Left forelimb (tissue), 1 donor: ENCODE data around the gene SAMD8.
A peak's percentile ranks its signal among the peaks of the same experiment; 100 is the strongest.
"Not testable (repeated sequence)": the region's sequence is repeated elsewhere in the genome, so short reads cannot be mapped to it uniquely, and the experiment has no call there.

Experiments used
- DNase-seq: peaks from one replicate; pipeline ENCODE4 v3.0.0-alpha.2; 2018; ENCODE audit warnings: low spot score

Gene SAMD8

DNA sequence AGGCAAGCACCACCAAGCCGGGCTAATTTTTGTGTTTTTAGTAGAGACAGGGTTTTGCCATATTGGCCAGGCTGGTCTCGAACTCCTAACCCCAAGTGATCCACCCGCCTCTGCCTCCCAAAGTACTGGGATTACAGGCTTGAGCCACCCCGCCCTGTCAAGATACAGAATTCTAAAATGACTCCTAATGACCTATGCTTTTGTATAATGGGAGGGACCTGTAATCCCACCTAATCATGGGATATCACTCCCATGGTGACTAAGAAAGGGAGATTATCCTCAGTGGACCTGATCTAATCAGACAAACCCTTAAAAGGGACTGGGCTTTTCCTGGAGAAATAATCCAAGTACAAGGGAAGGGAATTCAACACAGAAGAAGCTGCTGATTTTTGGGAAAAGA lies 28.8 kb downstream of the SAMD8 start:
- DNase-seq = no peak

GRCh38 chr10:75143353-75143752 lies 31.9 kb downstream of the SAMD8 start:
- no peak for DNase-seq

- no peak for DNase-seq
Observed at GRCh38 chr10:75145590-75145989, 34.1 kb downstream of the SAMD8 start.

- DNase-seq = no peak
Observed at GRCh38 chr10:75146780-75147179, 35.3 kb downstream of the SAMD8 start.

DNA sequence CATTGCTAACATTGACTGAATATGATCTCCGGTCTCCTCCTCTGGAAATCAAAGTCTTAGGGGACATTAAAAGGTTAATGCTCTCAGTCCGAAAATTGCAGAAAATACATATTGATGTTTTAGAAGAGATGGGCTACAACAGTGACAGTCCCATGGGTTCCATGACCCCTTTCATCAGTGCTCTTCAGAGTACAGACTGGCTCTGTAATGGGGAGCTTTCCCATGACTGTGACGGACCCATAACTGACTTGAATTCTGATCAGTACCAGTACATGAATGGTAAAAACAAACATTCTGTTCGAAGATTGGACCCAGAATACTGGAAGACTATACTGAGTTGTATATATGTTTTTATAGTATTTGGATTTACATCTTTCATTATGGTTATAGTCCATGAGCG lies 39.2 kb downstream of the SAMD8 start:
- DNase-seq = no peak

GRCh38 chr10:75159519-75159918 lies 48.1 kb downstream of the SAMD8 start:
- no peak for DNase-seq

- DNase-seq = no peak
Observed at GRCh38 chr10:75165684-75166622, 54.5 kb downstream of the SAMD8 start.

DNA sequence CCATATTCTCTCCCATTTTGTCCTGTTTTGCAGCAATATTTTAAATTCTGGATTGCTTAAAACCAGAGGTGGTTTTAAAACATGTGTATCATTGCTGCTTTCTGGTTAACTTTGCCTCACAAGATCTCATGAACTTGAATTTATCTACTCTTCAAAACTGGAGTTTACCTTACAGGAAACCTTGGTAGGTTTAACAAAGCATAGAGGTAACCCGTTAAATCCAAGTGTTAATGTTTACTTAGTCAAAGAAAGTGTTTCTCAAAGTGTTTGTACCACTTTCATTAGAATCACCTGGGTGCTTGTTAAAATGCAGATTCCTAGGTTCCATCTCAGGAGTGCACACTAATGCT lies 55.1 kb downstream of the SAMD8 start:
- DNase-seq = no peak

DNA sequence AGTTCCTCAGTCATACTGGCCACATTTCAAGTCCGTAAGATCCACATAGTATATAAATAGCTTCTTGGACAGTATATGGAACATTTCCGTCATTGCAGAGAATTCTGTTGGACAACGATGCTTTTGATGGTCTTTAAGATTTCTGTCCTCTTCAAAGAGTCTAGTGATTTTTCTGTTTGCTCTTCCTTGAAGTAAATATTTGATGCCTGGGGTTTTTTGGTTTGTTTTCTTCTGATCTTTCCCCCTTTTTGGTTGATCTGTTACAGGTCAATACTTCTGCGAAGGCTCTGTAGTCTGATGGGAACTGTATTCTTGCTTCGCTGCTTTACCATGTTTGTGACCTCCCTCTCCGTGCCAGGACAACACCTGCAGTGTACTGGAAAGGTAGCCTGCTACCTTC lies 56.8 kb downstream of the SAMD8 start:
- no peak for DNase-seq

DNA sequence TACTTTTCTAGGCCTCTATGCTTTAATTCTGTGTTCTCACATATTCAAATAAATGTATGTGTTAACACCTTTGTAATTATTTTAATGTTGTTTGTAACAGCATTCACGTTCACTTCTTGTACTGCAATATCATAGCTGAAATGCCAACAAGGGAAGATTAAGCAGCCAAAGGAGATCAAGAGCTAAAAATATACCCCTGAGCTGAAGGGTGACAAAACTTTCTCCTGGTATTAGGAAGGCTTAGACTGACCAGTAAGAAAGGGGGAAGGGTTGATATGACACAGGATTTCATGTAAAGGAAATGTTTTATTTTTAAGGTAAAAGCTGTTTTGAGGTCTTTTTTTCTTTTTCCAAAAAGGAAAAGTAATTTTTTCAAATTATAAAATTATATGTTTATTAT lies 58.8 kb downstream of the SAMD8 start:
- DNase-seq = no peak

- no peak for DNase-seq
Observed at GRCh38 chr10:75175046-75175445, 63.6 kb downstream of the SAMD8 start.

- no peak for DNase-seq
Observed at GRCh38 chr10:75176046-75176445, 64.6 kb downstream of the SAMD8 start.

DNA sequence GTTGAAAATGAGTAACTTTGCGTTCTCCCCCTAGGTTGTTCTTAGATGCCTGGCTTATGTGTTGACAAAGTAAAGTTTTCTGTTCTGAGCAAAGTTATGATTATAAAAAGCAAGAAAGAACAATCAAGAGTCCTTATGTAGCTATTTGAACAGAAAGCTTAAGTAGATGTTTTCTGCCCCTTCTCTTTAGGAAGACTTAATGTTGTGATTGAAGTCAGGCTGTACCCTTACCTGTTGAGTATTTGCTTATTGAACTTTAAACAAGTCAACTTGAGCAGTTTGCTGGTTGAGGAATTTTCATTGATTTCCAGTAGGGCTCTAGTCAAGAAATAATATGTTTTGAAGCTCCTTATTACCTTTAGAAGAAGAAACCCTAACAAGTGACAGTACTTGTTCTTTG lies 65.3 kb downstream of the SAMD8 start:
- DNase-seq = no peak

GRCh38 chr10:75179657-75180177 lies 68.3 kb downstream of the SAMD8 start:
- no peak for DNase-seq

DNA sequence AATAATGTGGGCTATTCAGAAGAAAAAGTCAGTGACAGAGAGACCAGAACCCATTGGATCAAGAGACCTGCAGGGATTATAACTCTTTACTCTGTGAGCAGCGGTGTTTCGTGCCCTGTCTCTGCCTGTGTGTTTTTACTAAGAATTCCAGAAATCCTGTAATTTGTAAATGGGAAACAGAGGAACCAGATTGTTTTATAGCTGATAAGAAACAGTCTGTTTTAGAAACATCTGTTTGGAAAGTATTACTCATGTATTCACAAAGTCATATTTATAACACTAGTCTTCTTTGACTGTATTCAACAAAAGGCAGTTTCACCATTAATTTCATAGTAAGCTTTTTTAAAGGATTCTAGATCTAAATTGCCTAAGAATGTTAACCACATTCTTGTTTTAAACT lies 69.1 kb downstream of the SAMD8 start:
- DNase-seq = no peak

DNA sequence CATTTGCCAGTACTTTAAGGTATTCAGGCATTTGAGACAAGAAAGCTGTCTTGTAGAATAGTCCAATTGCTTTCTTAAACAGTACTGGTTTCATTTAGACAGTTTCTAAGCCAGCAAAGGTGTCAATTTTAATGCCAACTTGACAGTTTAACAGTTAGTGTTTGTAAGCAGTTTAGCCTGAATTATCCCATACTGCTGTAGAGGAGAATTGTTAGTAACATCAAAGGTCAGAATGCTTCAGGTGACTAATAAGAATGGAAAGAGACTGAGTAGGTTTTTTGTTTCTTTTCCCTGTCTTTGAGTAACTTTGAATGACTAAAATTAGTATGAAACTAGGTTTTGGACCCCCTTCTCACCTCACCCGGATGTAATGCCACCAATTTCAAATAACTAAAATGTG lies 69.6 kb downstream of the SAMD8 start:
- no peak for DNase-seq

DNA sequence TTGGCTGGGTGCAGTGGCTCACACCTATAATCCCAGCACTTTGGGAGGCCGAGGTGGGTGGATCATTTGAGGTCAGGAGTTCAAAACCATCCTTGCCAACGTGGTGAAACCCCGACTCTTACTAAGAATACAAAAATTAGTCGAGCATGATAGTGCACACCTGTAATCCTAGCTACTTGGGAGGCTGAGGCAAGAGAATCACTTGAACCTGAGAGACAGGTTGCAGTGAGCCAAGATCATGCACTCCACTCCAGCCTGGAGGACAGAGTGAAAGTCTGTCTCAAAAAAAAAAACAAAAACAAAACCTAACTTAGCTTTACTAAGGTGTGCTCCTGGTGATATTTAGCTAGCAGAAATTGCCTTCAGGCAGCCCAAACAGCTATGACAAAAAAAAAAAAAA lies 74.9 kb downstream of the SAMD8 start:
- no peak for DNase-seq

DNA sequence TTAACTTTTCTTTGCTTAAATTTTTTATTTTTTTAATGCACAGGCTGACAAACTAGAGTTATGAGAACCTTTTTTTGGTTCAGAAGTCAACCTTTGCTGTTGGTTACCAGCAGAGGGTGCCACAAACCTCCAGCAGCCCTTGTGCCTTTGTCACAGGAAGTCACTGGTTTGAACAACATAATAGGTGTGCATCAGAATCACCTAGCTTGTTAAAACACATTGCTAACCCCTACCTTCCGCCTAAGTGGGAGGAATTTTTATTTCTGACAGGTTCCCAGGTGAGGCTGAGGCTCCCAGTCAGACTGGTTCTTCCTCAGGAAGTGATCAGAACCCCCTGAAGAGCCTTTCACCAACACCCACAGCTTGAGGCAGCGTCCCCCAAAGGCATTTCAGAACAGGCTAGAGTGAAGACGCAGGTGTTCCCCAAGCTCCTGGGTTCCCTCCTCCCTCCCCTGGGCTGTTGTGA lies 76.5 kb downstream of the SAMD8 start:
- peak; percentile 17 for DNase-seq

DNA sequence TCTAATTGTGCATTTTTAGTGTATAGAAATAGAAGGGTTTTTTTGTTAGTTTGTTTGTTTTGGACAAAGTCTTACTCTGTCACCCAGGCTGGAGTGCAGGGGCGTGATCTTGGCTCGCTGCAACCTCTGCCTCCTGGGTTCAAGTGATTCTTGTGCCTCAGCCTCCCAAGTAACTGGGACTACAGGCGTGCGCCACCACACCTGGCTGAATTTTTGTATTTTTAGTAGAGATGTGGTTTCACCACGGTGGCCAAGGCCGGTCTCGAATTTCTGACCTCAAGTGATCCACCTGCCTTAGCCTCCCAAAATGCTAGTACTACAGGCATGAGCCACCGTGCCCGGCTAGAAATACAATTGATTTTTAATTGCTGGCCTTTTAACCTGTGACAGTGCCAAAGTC lies 77.1 kb downstream of the SAMD8 start:
- DNase-seq = not testable (repeated sequence)

DNA sequence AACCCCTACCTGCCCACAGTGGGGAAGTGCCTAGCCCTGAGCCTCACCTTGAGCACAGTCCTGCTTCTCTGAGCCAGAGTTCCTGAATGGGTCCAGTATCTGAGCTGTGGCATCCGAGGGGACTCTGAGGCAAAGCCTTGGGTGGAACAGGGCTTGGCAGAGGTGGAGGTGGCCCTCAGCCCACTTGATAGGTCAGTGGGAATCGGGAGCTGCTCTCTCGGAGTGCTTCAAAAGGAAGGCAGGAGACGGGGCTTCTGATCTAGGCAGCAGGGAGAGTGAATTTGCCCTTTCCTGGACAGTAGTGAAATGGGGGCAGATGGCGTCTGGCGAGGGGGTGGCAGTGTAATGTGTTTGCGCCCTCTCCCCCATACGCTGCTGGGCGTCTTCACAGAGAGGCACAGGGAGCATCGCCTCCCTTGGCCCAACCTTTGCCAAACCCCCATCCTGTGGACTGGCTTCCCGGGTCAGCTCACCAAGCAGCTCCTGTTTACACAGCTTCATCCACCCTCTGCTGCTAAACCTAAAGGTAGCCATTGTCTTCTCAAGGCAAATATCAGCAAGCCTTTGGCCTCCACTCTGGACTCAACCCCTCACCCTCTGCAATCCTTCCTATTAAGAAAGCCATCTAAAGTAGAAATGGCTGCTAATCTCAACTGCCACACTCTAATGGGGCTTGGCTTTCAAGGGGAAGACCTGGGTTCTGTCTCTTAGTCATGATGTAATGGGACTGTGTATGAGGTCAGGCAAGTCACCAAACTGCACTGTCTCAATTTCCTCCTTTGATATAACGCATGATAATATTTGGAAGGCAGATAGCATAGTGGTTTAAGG lies 78.0 kb downstream of the SAMD8 start:
- peak; percentile 14 for DNase-seq

- DNase-seq = no peak
Observed at GRCh38 chr10:75191821-75192568, 80.5 kb downstream of the SAMD8 start.

GRCh38 chr10:75194625-75195024 lies 83.2 kb downstream of the SAMD8 start:
- not testable (repeated sequence) for DNase-seq
